Psoas muscle (tissue), 8 donors: ENCODE measurements around the gene B4GALNT4. TPM values are rescaled to one million over a fixed set of nuclear protein-coding genes. Genes with fewer than 3 reads are reported as not detected.
A peak's percentile ranks its signal among the peaks of the same experiment; 100 is the strongest.
"Not testable (repeated sequence)": the region's sequence is repeated elsewhere in the genome, so short reads cannot be mapped to it uniquely, and the experiment has no call there.

Experiments used
- ATAC-seq, 4 donors: fragments of 200-7000 bp; cut with Tn5 transposase; one replicate each; pipeline ENCODE4 v1.9.1; 2020; ENCODE audit warnings: moderate library complexity in 3 of 4, mild to moderate bottlenecking in 2 of 4
- DNase-seq, 2 donors: peaks; one replicate each; pipeline ENCODE4 v3.0.0-alpha.2; 2020
- H3K27ac ChIP-seq: fragments of 200-600 bp; one replicate; pipeline ENCODE4 v1.8.0; 2022
- H3K27me3 ChIP-seq, 3 donors: fragments of 200-600 bp in 1 of 3; one replicate each; pipeline versions ENCODE4 v1.6.1 to v1.8.0; 2013 to 2022; ENCODE audit warnings: low read length in 2 of 3, mild to moderate bottlenecking in 2 of 3, moderate library complexity in 1 of 3; ENCODE audit not compliant: insufficient read depth in 3 of 3
- H3K36me3 ChIP-seq, 2 donors: fragments of 200-600 bp in 1 of 2; one replicate each; pipeline versions ENCODE4 v1.6.1 to v1.8.0; 2013 to 2022; ENCODE audit warnings: low read depth in 1 of 2, mild to moderate bottlenecking in 1 of 2, moderate library complexity in 1 of 2; ENCODE audit not compliant: insufficient read depth in 1 of 2
- H3K4me1 ChIP-seq: fragments of 200-600 bp; one replicate; pipeline ENCODE4 v1.8.0; 2022
- H3K4me3 ChIP-seq: fragments of 200-600 bp; one replicate; pipeline ENCODE4 v1.8.0; 2022; ENCODE audit warnings: mild to moderate bottlenecking
- H3K9me3 ChIP-seq: fragments of 200-600 bp; one replicate; pipeline ENCODE4 v1.8.0; 2022
- CTCF ChIP-seq: fragments of 200-600 bp; IDR thresholded peaks from one replicate; pipeline ENCODE4 v1.8.0; 2022; ENCODE audit warnings: antibody characterized with exemption
- WGBS, 3 donors: extraction: QIAGEN DNeasy Blood & Tissue Kit; methylation state at CpG; one replicate each; pipeline versions ENCODE4 v1.1.6 to v1.1.7; 2013; 5-methylcytosine and 5-hydroxymethylcytosine counted together
- intact Hi-C, 2 donors: fragments of 100-400 bp; cut with DNase I; formaldehyde crosslinking; loops; one replicate each; pipeline versions ENCODE4 v1.11.0 to v1.14.2; 2022
- long read RNA-seq, 2 donors: library from polyadenylated mRNA; unstranded; transcript quantifications; one replicate each; pipeline ENCODE4 v2.0.0, GENCODE V29; 2021
- polyA plus RNA-seq, 3 donors: library from polyadenylated mRNA; stranded (reverse); fragments of 200-250 nt; gene quantifications; one replicate each; pipeline ENCODE4 v1.2.3, GENCODE V29; 2013
- total RNA-seq, 4 donors: library from RNA; stranded (reverse); fragmentation: NEBNext Ultra II Directional in 2 of 4; extraction: Animal tissue kit (Norgen Biotek cat#: 25700) in 2 of 4; gene quantifications; one replicate each; pipeline versions ENCODE4 v1.2.1 to v1.2.4, GENCODE V29; 2021 to 2023
- donor health status: healthy with polysubstance abuse.
- donor health status: DM: no; HTN: no; CAD: no; lungs with moderate emphysema.
- donor health status: Bipolar disorder and iron deficiency.
- donor health status: healthy.
- donor health status: DM: yes; HTN: yes; CAD: no.
- donor health status: DM: no; HTN: no; CAD: no.
- donor health status: DM: no; HTN: no; CAD: no.
- donor health status: DM: yes; HTN: yes; CAD: no.

Gene B4GALNT4
- total RNA-seq: under 1 TPM in 3 of 4 donors, not detected in 1; 0.06 to 0.12 (median 0.06) TPM
- under 1 TPM; 0.04 to 0.27 (median 0.05) TPM for polyA plus RNA-seq
- long read RNA-seq, donor 1: 0 reads
- long read RNA-seq, donor 2: 0 reads

GRCh38 chr11:369336-370018 lies at the start of gene B4GALNT4:
B4GALNT4 (plus strand) TSS chr11:369499; CDS start chr11:369804, 305 bp downstream.
- intact Hi-C loops: no loop called here
- Histone ChIP-seq H3K27ac (no peak within 1 kb of the TSS), H3K27me3 (peaks cover 0 to 64% (median 26%) of the 10 kb centered on the region in 3 donors), H3K36me3 (no peaks in the 10 kb centered on the region), H3K9me3 (no peaks in the 10 kb centered on the region), H3K4me1 (no peaks in the 10 kb centered on the region), H3K4me3 (peak within 1 kb of the TSS; percentile 2)
- no peak for TF ChIP-seq CTCF
- ATAC-seq: no peak
- 0 to 1% (median 0%) methylated on average over 14 to 110 of the region's 118 CpGs for WGBS, 3 donors
- peak; percentile 32 to 34 for DNase-seq

- intact Hi-C loops, H3K36me3 ChIP-seq, H3K4me1 ChIP-seq, H3K9me3 ChIP-seq: not testable (repeated sequence)
- DNase-seq (peak in 1 of 2 donors; percentile 37), ATAC-seq (peak in 3 of 4 donors; percentile 5 to 32 (median 19))
- WGBS, 3 donors: 13 to 47% (median 24%) methylated on average over 3 to 9 of the region's 10 CpGs
- peaks cover 0 to 32% (median 7%) of the 10 kb centered on the region in 3 donors for H3K27me3 ChIP-seq
- peak overlapping the region; percentile 68 for H3K4me3 ChIP-seq
- peak overlapping the region; percentile 71 for H3K27ac ChIP-seq
Measured at GRCh38 chr11:319888-320273, 49.4 kb upstream of the B4GALNT4 start.

- TF ChIP-seq CTCF: no peak
- ATAC-seq: no peak
- no peak overlapping the region for H3K4me3 ChIP-seq
- no peak overlapping the region for H3K27ac ChIP-seq
- H3K36me3 ChIP-seq: no peaks in the 10 kb centered on the region
- peaks cover 0 to 10% (median 5%) of the 10 kb centered on the region in 3 donors for H3K27me3 ChIP-seq
- H3K4me1 ChIP-seq: peaks cover 13% of the 10 kb centered on the region
- intact Hi-C loops: no loop called here
- no peak for DNase-seq
- WGBS, 3 donors: 60 to 67% (median 61%) methylated on average over 11 of the region's 11 CpGs
- no peaks in the 10 kb centered on the region for H3K9me3 ChIP-seq
Measured at GRCh38 chr11:324156-324555, 45.1 kb upstream of the B4GALNT4 start.

GRCh38 chr11:324593-325517 lies 44.4 kb upstream of the B4GALNT4 start:
- H3K27me3 ChIP-seq, intact Hi-C loops, ATAC-seq, H3K36me3 ChIP-seq, H3K9me3 ChIP-seq: not testable (repeated sequence)
- 37 to 54% (median 45%) methylated on average over 26 to 28 of the region's 34 CpGs for WGBS, 3 donors
- Histone ChIP-seq H3K4me3 (peak overlapping the region; percentile 11), H3K4me1 (peaks cover 13% of the 10 kb centered on the region), H3K27ac (peak overlapping the region; percentile 61)
- DNase-seq: peak; percentile 69 to 78

- peak overlapping the region; percentile 76 for H3K27ac ChIP-seq
- peaks cover 13% of the 10 kb centered on the region for H3K4me1 ChIP-seq
- no peaks in the 10 kb centered on the region for H3K36me3 ChIP-seq
- no peaks in the 10 kb centered on the region for H3K9me3 ChIP-seq
- 71 to 84% (median 76%) methylated on average over 30 of the region's 30 CpGs for WGBS, 3 donors
- intact Hi-C loops: no loop called here
- H3K4me3 ChIP-seq: no peak overlapping the region
- peak in 1 of 4 donors; percentile 12 for ATAC-seq
- no peak for DNase-seq
- no peak for TF ChIP-seq CTCF
- peaks cover 0 to 6% (median 4%) of the 10 kb centered on the region in 3 donors for H3K27me3 ChIP-seq
Measured at GRCh38 chr11:325796-326591, 43.3 kb upstream of the B4GALNT4 start.
